NCI-H82 treated with DMSO at 0.1 percent for 48 hours (cell line): ENCODE measurements around the gene GMDS.

ENCODE experiments used
- DNase-seq: peaks from one replicate; lab custom pipeline; 2025; ENCODE audit not compliant: unreplicated experiment; lab: John Stamatoyannopoulos, UW

Gene GMDS

DNA sequence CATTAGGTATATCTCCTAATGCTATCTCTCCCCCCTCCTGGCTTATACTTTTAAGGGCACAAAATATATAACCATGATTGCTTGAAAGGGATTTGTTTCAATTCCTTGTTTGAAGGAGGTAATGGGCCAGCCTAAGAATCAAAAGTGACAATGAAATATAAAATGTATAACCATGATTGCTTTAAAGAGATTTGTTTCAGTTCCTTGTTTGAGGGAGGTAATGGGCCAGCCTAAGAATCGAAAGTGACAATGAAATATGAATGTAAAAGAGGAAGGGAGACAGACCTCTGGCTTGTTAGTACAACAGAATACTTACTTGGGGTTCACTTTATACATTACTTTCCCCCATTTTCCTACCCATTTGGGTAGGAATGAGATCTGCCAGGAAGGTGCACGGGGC, 580.2 kb downstream of the GMDS start:
- DNase-seq: no peak

DNA sequence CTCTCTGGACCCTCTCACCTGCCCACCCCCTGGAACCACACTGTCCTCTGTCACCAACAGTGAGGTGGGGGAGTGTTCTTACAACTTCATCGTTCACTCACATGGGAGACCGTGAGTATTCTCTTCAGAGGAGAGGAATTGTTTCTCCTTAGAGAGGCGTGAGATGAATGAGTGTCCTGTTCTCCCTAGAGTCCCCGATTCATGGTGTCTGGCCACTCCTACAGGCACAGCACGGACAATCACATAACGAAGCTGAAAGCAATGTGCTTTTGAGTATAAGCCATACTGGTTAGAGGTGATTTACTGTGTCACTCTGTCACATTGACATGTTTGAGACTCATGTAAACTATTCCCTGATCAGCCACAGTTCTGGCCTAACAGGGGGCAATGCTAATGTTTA, 581.1 kb downstream of the GMDS start:
- DNase-seq: no peak

DNA sequence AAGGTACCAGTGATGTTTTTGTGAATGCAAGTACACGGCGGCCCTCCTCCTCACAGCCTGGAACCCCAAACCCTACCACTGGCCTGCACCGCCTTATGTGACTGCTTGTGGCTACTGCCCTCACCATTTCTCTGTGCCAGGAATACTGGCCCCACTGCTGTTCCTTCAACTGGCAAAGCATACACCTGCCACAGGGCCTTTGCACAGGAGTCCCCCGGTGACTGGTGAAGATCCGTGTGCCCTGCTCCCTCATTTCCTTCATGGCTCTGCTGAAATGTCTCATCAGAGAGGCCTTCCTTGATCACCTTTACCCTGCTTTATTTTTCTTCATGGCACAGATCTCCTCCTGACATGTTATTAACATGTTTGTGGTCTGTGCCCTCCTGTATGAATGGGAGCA, 581.9 kb downstream of the GMDS start:
- DNase-seq: no peak

DNA sequence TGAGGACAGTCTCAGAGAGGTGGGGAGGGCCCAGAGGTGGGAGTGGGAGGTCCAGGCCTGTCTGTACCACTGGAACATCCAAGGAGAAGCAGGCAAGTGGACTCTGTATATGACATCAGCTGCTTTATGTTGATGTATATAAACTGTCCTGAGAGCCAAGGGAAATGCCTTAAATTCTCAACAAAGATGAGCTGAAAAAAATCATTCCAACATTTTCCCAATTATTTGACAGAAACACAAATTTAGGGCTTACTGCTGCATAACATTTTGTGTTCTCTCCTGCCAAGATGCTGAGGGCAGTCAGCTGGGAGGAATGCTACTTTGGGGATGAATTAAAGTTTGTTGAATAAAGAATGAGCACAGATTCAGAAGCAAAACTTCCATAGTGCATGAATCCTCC, 582.9 kb downstream of the GMDS start:
- DNase-seq: no peak

DNA sequence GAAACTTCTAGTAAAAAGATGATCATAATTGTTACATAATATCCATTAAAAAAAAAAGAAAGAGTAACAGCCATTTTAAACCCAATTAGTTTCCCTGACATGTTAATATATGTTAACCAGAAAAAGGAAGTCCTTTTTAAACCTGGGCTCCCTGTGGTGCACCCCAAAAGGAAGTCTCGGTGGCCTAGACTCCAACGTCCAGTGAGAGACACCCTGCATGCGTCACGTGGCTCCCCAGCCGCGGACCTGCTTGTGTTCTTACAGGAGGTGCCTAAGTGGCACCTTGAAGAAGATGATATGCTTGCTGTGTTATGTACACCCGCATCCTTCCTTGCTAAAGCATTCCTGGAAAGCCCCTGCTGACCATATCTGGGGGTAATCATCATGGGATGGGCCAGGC, 585.6 kb downstream of the GMDS start:
- no peak for DNase-seq

DNA sequence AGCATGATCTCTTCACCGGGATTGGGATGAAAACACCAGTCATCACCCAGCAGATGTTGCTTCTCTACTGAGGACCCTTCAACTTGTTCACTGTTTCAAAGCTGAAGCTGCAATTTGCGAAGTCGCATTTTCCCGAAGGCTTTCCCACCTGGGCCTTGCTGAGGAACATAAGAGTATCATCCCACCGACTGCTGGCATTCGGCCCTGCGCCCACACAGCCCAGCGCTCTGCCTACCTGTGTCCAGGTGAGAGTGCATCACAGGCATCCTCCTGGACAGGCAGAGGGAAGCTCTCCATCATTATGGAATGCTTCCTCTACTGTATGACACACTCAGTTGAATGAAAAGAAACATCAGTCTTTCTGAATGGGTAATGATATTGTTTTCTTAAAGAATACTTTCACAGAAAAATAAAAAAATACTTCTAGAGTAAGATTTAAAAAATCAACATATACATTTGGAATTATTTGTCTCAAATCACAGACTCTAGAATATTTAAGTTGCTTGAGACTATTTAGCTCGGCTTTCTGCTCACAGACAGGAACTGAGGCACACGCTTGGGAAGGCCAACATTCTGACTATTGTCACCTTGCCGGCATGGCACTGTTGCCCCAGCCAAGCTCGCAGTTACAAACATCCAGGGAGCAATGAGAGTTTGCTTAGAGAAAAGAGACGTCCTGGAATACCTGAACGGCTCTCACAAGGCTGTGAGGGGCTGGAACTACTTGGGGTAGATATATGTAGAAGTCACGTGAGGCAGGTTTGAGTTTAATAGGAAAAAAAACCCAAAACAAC, 587.0 kb downstream of the GMDS start:
- no peak for DNase-seq

DNA sequence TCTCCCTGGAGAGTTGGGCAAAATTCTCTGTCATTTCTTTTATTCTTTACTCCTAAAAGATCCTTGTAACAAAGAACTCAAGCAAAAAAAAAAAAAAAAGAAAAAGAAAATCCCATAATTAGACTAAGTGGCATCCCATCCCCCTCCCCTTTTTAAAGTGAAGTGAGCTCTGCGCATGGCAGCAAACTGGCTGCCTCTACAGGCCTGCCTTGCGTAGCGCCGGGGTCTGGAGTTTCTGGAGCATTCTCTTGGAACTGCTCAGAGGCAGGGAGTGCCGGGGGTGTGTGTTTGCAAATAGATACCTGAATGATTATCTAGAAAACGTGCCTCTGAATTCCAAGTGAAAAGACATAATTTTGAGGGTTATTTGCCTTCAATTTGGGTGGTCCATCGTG, 587.6 kb downstream of the GMDS start:
- DNase-seq: no peak

DNA sequence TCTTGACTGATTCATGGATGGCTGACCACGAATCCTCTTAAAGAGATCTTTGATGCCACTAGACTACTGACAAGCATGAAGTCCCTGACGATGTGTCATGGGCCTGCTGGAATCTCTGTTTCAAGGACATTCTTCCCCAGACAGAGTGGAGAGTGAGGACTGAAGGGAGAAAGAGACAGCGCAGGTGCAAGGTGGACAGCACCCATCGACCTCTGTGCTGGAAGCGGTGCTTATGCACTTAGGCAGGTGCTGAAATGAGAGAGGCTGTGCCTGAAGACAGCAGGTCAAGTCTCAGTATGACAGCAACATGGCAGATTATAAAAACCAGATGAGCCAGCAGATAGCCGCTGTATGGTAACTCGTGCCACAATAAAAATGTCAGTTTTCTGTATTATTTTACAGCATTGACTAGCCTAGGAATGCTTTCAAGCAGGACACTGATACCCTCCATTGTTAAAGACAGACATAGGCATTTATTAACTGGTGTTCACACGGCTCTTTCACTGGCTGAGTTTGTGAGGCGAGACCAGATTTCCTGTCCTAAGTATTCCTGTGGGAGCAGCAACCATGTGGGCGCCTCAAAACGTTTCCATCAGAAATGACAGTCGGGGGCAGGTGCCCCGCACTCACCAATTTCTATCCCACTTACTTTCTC, 588.2 kb downstream of the GMDS start:
- DNase-seq: no peak

DNA sequence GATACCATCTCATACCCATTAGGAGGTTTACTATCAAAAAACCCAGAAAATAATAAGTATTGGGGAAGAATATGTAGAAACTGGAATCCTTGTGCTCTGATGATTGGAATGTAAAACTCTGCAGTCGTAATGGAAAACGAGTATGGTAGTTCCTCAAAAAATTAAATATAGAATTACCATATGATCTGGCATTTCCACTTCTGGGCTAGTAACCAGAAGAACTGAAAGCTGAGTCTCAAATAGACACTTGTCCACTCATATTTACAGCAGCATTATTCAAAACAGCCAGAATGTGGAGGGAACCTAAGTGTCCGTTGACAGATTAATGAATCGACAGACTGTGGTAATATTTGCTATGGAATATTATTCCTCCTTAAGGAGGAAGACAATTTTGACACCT, 591.4 kb downstream of the GMDS start:
- no peak for DNase-seq

DNA sequence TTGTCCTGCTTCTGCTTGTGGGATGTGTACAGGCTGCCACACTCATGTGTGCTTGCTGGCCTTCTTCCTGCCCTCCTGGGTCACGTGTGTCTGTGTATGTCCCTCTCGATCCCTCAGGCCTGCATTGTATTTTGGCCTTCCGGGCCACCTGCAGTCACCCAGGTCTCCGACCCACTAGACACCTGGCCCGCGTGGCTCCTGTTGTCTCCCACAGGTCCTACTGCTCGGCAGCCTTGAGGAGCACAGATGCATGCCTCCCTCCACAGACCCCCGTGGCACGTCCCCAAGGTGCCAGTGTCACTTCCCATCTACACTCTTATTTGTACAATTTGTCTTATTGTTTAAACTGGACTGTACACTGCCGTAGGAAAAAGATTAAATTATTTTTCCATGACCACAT, 592.6 kb downstream of the GMDS start:
- no peak for DNase-seq

DNA sequence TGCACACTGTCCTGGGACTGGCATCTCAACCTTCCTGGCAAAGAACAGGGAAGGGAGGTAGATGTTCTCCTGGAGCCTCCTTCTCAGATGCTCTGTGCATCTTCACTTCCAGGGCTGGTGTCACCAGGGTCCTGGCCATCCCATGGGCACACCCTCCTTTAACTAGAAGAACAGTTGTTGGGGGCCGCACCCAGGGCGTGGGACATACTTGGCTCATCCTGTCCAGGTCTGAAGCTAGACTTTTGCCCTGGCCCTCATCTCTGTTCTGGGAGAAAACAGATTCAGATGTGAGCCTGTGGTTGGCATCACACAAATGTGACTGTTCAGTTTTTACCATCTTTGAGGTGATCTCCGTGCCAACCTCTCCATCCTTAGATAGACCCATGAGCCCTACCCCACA, 594.0 kb downstream of the GMDS start:
- DNase-seq: no peak

DNA sequence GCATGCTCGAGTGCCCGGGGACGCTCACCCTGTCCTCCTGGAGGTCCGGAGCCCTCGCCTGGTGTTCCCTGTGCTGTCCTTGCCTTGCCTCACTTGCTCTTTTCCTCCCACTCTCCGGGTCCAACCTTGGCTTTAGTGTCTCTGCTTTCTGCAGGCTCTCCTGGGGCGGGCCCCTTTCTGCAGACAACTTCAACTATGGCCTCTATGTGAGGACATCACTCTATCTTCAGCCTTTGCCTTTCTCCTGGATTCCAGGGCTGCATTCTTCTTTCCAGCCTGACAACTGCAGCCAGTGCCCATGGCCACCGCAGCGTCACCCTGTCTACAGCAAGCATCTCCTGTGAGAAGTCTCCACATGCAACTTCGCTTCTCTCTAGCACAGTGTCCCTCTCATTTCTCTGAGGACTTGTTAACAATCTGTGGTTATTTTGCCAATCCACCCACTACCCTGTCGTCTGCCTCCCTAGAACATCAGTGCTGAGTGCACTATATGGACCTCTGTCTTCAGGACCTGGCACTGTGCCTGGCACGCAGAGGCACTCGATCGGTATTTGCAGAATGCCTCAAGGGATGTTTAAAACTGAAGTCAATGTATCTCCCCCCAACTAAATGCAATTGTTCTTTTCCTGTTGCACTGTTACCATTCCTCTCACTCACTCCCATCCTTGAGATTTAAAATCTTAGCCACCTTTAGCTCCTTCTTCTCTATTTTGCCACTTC, 599.8 kb downstream of the GMDS start:
- no peak for DNase-seq

DNA sequence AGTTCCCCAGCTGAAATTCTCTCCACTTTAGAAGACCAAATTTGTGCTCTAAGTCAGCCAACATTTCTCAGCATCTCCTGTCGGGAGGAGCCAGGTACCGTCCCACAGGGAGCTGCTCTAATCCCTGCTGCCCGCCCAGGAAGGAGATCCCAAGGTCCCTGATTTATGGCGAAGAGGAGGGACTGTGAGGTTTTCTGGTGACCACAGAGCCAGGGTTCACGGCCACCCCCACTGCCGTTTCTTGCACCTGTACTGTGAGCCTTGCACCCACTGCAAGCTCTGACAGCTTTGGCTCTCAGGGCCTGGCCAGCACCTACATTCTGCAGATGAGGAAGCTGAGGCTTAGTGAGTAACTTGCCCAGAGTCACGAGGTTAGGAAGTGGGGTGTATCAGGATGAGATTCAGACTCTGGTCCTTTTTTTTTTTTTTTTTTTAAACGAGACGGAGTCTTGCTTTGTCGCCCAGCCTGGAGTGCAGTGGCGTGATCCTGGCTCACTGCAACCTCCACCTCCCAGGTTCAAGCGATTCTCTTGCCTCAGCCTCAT, 600.8 kb downstream of the GMDS start:
- DNase-seq: no peak

DNA sequence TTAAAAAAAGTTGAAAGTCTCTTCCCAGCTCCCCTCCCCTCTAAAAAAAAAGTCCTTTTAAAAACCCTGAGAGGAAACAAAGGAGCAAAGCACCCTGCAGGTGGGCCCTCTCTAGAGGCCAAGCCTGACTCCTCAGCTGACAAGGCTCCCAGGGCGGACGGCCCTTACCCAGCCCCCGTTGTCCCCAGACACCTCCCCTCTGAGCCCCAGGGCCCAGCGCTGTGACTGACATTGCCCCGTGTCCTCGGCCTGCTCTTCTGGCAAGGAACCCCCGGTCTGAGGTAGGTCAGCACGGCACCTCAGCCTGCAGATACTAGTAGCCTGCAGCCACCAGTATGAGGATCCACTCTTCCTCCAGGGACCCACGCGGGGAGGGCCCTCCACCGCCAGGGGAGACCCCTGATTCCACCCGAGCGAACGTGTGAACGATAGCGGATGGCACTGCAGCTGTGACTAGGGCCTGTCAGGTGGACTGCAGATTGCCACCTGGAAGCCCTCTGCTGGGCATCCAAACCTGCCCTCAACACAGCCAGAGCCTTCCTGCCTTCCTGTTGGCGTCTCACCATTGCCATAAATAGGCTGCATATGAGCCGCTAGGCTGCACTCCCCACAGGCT, 601.5 kb downstream of the GMDS start:
- DNase-seq: no peak

DNA sequence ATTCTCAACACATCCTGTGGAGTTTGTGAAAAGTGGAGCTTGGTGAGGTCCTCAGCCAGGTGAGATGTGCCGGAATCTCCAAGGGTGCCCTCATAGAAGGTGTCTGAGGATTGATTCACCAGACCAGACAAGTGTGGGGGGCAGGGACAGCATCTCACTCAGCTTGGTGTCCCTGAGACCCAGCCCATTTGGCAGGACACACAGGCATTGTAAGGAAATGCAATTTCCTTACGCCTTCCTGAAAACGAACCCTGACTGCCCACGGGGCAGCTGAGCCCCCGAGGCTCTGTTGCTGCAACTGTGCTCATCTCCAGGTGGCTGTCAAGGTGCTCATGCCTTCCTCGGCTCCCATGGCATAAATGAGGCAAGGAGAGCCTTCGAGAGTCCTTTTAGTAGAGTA, 602.3 kb downstream of the GMDS start:
- DNase-seq: no peak

DNA sequence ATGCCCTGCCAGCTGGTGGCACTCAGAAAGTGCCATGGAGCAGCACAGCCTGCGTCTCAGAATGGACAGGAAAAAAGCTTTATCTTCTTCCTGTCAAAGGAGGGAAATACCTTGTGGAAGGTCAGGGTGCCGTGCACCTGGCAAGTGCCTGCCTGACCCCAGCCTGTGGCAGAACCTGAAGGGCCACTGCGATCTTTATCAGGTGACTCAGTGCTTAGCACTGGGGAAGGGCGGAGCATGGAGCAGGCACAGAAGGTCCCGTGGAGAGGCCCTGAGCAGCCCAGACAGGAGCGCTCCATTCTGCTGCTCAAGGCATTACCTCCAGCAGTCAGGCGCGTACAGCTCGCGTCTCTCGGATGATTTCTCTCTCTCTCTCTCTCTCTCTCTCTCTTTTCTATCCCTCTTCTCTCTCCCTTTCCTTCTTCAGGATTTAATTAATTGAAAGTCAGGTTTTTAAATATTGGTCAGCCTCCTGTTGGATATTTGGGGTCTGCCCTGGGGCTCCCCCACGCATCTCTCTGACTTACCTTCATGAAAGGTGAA, 604.0 kb downstream of the GMDS start:
- no peak for DNase-seq

DNA sequence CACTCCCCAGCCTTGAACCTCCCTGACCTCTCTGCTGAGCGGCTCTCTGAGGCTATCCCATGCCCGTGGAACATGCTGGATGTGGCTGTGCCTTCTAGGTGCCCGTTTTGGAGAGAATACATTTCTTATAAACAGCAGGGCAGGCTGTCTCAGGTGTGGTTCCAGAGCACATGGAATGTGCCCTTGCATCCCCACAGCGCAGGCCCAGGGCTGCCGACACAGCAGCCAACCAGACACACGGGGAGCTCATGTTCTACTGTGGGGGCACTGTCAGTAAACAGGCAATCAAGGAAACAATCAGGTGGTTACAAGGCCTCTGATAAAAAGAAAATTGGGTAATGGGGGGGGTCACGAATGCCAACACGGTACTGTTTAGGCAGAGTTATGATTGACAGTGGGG, 604.9 kb downstream of the GMDS start:
- no peak for DNase-seq

DNA sequence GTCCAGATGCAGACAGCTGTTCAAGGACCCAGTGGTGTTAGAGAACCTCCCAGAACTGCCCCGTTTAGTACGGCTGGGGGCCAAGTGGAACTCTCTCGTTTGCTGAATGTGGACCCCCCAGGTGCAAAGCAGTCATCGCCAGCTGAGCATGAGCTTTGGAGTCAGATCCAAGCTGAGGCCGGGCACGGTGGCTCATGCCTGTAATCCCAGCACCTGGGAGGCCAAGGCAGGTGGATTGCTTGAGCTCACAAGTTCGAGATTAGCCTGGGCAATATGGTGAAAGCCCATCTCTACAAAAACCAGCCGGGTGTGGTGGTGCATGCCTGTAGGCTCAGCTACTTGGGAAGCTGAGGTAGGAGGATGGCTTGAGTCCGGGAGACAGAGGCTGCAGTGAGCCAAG, 606.0 kb downstream of the GMDS start:
- DNase-seq: no peak

DNA sequence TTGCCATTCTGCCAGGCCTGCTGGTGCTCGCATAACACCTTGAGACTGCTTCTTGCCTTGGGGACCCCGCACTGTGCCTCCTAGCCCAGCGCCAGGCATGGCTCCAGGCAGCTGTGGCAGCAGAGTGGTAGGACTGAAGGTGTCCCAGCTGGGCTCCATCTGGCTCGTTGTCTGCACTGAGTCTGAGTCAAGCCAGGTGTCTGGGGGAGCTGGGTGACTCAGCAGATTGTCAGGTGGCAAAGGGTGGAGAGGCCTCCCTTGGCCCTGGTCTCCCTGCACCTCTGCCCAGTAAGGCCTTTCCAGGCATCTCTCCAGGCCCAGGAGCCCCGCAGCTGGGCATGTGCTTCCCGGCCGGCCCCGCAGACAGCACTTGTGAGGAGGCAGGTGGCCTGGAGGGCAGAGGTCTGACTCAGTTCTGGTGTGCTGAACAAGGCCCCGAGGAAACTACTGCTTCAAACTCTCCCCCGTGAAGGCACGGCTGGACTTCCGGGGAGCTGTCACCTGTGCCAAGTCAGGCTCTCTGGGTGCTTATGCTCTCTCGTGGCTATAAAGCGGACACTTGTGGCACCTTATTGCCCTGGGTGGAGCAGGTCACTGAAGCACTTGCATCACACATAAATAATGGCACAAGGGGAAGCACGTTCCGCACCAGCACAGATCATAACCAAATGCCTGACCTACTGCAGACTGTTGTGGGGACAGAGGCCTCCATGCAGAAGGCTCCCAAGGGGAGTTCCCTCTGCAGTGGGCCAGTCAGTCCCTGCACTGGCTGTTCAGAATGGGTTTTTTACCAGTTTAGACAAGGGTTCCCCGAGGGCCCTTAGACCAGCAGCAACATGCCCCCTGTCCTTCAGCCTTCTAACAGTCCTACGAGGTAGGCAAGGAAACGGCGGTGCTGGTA, 608.2 kb downstream of the GMDS start:
- no peak for DNase-seq

DNA sequence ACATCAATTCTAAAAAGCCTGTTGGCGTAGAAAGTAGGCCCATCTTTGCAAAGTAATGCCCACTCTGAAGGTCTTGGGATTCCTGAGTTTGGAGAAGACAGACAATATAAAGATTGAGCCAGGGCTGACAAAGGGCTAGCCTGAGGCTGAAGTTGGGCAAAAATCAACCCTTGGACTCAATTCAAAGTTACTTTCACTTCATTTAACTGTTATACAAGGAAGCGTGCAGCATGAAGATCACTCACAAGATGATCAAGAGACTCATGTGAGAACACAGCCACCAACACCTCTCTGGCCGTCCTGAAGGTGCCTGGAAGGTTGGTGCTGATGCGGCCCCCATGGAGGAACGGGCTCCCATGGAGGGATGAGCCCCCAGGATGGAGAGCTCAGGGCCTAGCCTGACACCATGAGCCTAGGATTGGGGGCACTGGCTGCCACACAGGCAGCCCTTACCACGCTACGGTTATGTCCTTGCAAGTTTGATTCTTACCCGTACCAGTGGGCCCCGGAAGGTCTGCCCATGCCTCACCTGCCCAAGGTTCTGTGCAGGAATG, 609.1 kb downstream of the GMDS start:
- DNase-seq: no peak
